Sigmoid colon (tissue), 7 donors: ENCODE data around the gene GJB4. TPM values are rescaled to one million over a fixed set of nuclear protein-coding genes. Genes with fewer than 3 reads are reported as not detected.
"Not testable (repeated sequence)": the region's sequence is repeated elsewhere in the genome, so short reads cannot be mapped to it uniquely, and the experiment has no call there.

Source experiments
- DNase-seq: peaks from one replicate; pipeline ENCODE4 v3.0.0-alpha.2; 2019
- H3K27ac ChIP-seq, 4 donors: fragments of 200-600 bp; sonication (generic); one replicate each; pipeline ENCODE4 v1.5.1; 2016 to 2019; ENCODE audit warnings: mild to moderate bottlenecking in 1 of 4
- H3K27me3 ChIP-seq, 3 donors: fragments of 200-600 bp; sonication (generic); one replicate each; pipeline ENCODE4 v1.5.1; 2019; ENCODE audit warnings: mild to moderate bottlenecking in 1 of 3
- H3K36me3 ChIP-seq, 4 donors: fragments of 200-600 bp; sonication (generic); one replicate each; pipeline ENCODE4 v1.5.1; 2016 to 2019
- H3K4me1 ChIP-seq, 4 donors: fragments of 200-600 bp; sonication (generic); one replicate each; pipeline ENCODE4 v1.5.1; 2017 to 2019
- H3K4me3 ChIP-seq, 4 donors: fragments of 200-600 bp; sonication (generic); one replicate each; pipeline ENCODE4 v1.5.1; 2017 to 2019; ENCODE audit warnings: mild to moderate bottlenecking in 2 of 4, moderate library complexity in 1 of 4
- H3K9me3 ChIP-seq, 4 donors: fragments of 200-600 bp in 3 of 4; sonication (generic) in 3 of 4; one replicate each; pipeline versions ENCODE4 v1.5.1 to v1.6.1; 2013 to 2019
- CTCF ChIP-seq, 4 experiments: fragments of 450-650 bp in 3 of 4; fragments of 200-600 bp in 1 of 4; IDR thresholded peaks; one replicate each; pipeline ENCODE4 v1.5.1; 2016 to 2019; ENCODE audit warnings: antibody characterized with exemption in 4 of 4, mild to moderate bottlenecking in 3 of 4, moderate library complexity in 2 of 4
- EP300 ChIP-seq, 4 donors: sonication (generic); formaldehyde crosslinking; IDR thresholded peaks; one replicate each; pipeline ENCODE4 v1.6.1; 2017; ENCODE audit warnings: antibody characterized with exemption in 4 of 4
- POLR2A ChIP-seq, 2 donors: fragments of 450-650 bp; IDR thresholded peaks; one replicate each; pipeline ENCODE4 v1.6.1; 2016; ENCODE audit warnings: antibody characterized with exemption in 2 of 2, mild to moderate bottlenecking in 2 of 2, moderate library complexity in 2 of 2
- POLR2AphosphoS5 ChIP-seq, 4 donors: sonication (generic); formaldehyde crosslinking; IDR thresholded peaks; one replicate each; pipeline ENCODE4 v1.6.1; 2017; ENCODE audit warnings: antibody characterized with exemption in 4 of 4
- whole genome bisulfite sequencing, 2 donors: extraction: QIAGEN DNeasy Blood & Tissue Kit; methylation state at CpG; one replicate each; pipeline ENCODE4 v1.1.7; 2013; 5-methylcytosine and 5-hydroxymethylcytosine counted together
- intact Hi-C: fragments of 100-400 bp; cut with DNase I; formaldehyde crosslinking; loops from one replicate; pipeline ENCODE4 v1.15.1; 2023
- polyA plus RNA-seq, 3 donors: library from polyadenylated mRNA; stranded (reverse); fragments of 200-250 nt; gene quantifications; one replicate each; pipeline ENCODE4 v1.2.3, GENCODE V29; 2013
- total RNA-seq, 4 donors: library from RNA; depleted of rRNA; stranded (reverse); fragments of >200 nt; gene quantifications; one replicate each; pipeline ENCODE4 v1.1.0, GENCODE V29; 2016
- donor health status: healthy with polysubstance abuse.
- donor health status: Bipolar disorder and iron deficiency.
- donor health status: healthy.

Gene GJB4
- total and polyA plus RNA-seq, 7 donors: 0.39 TPM; not detected in 6

- Histone ChIP-seq H3K36me3 (no peaks in the 10 kb centered on the region), H3K27me3 (peaks cover 0 to 3% (median 0%) of the 10 kb centered on the region in 3 donors), H3K9me3 (no peaks in the 10 kb centered on the region), H3K4me3 (no peak overlapping the region), H3K27ac (no peak overlapping the region), H3K4me1 (no peaks in the 10 kb centered on the region)
- no peak for TF ChIP-seq POLR2A (IDR thresholded peaks at IDR 0.05)
- TF ChIP-seq EP300 (IDR thresholded peaks at IDR 0.05): no peak
- no peak for TF ChIP-seq POLR2AphosphoS5 (IDR thresholded peaks at IDR 0.05)
- TF ChIP-seq CTCF (IDR thresholded peaks at IDR 0.05): no peak
- intact Hi-C loops: no loop called here
- WGBS, 2 donors: 65 to 79% methylated on average over 6 of the region's 6 CpGs
- no peak for DNase-seq
Observed at GRCh38 chr1:34726861-34727260, 32.7 kb upstream of the GJB4 start.

- H3K9me3 ChIP-seq: no peaks in the 10 kb centered on the region
- H3K36me3 ChIP-seq: no peaks in the 10 kb centered on the region
- H3K4me1 ChIP-seq: no peaks in the 10 kb centered on the region
- TF ChIP-seq EP300 (IDR thresholded peaks at IDR 0.05) (no peak), POLR2A (IDR thresholded peaks at IDR 0.05) (no peak), POLR2AphosphoS5 (IDR thresholded peaks at IDR 0.05) (no peak), CTCF (IDR thresholded peaks at IDR 0.05) (no peak)
- peaks cover 0 to 3% (median 0%) of the 10 kb centered on the region in 3 donors for H3K27me3 ChIP-seq
- intact Hi-C loops: no loop called here
- 80 to 83% methylated on average over 5 of the region's 5 CpGs for WGBS, 2 donors
- DNase-seq: no peak
- H3K27ac ChIP-seq: no peak overlapping the region
- H3K4me3 ChIP-seq: no peak overlapping the region
Observed at GRCh38 chr1:34730485-34730884, 29.1 kb upstream of the GJB4 start.

GRCh38 chr1:34732831-34733230 is 26.7 kb upstream of the GJB4 start:
- H3K36me3 ChIP-seq, H3K27ac ChIP-seq, H3K27me3 ChIP-seq, intact Hi-C loops, H3K4me3 ChIP-seq, H3K9me3 ChIP-seq, H3K4me1 ChIP-seq, DNase-seq: not testable (repeated sequence)
- WGBS, 2 donors: 64 to 73% methylated on average over 7 of the region's 7 CpGs

GRCh38 chr1:34736692-34737091 is 22.8 kb upstream of the GJB4 start:
- TF ChIP-seq EP300 (IDR thresholded peaks at IDR 0.05) (no peak), CTCF (IDR thresholded peaks at IDR 0.05) (no peak), POLR2AphosphoS5 (IDR thresholded peaks at IDR 0.05) (no peak), POLR2A (IDR thresholded peaks at IDR 0.05) (no peak)

GRCh38 chr1:34737236-34737635 is 22.3 kb upstream of the GJB4 start:
- H3K27me3 ChIP-seq: peaks cover 0 to 11% (median 0%) of the 10 kb centered on the region in 3 donors
- WGBS, 2 donors: 89 to 92% methylated on average over 12 of the region's 12 CpGs
- H3K9me3 ChIP-seq, H3K27ac ChIP-seq, DNase-seq, H3K36me3 ChIP-seq, H3K4me3 ChIP-seq, H3K4me1 ChIP-seq, intact Hi-C loops: not testable (repeated sequence)

More at GRCh38 chr1:34736692-34737091, 22.8 kb upstream of the GJB4 start:
- intact Hi-C loops: no loop called here
- no peaks in the 10 kb centered on the region for H3K9me3 ChIP-seq
- no peaks in the 10 kb centered on the region for H3K36me3 ChIP-seq
- DNase-seq: no peak
- no peak overlapping the region for H3K4me3 ChIP-seq
- no peaks in the 10 kb centered on the region for H3K4me1 ChIP-seq
- 83 to 87% methylated on average over 10 of the region's 10 CpGs for WGBS, 2 donors
- H3K27ac ChIP-seq: no peak overlapping the region
- H3K27me3 ChIP-seq: peaks cover 0 to 5% (median 0%) of the 10 kb centered on the region in 3 donors

- no peak for TF ChIP-seq POLR2AphosphoS5 (IDR thresholded peaks at IDR 0.05)
- TF ChIP-seq POLR2A (IDR thresholded peaks at IDR 0.05): no peak
- TF ChIP-seq EP300 (IDR thresholded peaks at IDR 0.05): no peak
- intact Hi-C loops: no loop called here
- H3K9me3 ChIP-seq: no peaks in the 10 kb centered on the region
- H3K27me3 ChIP-seq: peaks cover 0 to 14% (median 0%) of the 10 kb centered on the region in 3 donors
- peaks cover 0 to 7% (median 3%) of the 10 kb centered on the region in 4 donors for H3K4me1 ChIP-seq
- no peaks in the 10 kb centered on the region for H3K36me3 ChIP-seq
- no peak overlapping the region for H3K27ac ChIP-seq
- DNase-seq: no peak
- WGBS, 2 donors: 49 to 76% methylated on average over 3 of the region's 3 CpGs
- no peak overlapping the region for H3K4me3 ChIP-seq
Observed at GRCh38 chr1:34739613-34740012, 19.9 kb upstream of the GJB4 start.
